Left ventricle myocardium inferior (tissue), 1 donor: ENCODE data around the gene NXT1. TPM values are rescaled to one million over a fixed set of nuclear protein-coding genes. Genes with fewer than 3 reads are reported as not detected.

Experiments used
- DNase-seq: peaks from one replicate; pipeline ENCODE4 v3.0.0-alpha.2; 2020
- H3K27ac ChIP-seq: fragments of 200-600 bp; replicated peaks from 2 replicates; pipeline ENCODE4 v1.8.0; 2021
- H3K27me3 ChIP-seq: fragments of 200-600 bp; 2 replicates; pipeline ENCODE4 v1.8.0; 2021; ENCODE audit warnings: low read depth
- H3K36me3 ChIP-seq: fragments of 200-600 bp; 2 replicates; pipeline ENCODE4 v1.8.0; 2021
- H3K4me1 ChIP-seq: fragments of 200-600 bp; 2 replicates; pipeline ENCODE4 v1.8.0; 2021
- H3K4me3 ChIP-seq: fragments of 200-600 bp; 2 replicates; pipeline ENCODE4 v1.8.0; 2021; ENCODE audit warnings: mild to moderate bottlenecking, moderate library complexity
- H3K9me3 ChIP-seq: fragments of 200-600 bp; replicated peaks from 2 replicates; pipeline ENCODE4 v1.8.0; 2021
- CTCF ChIP-seq: fragments of 200-600 bp; IDR thresholded peaks from 2 replicates; pipeline ENCODE4 v1.8.0; 2021; ENCODE audit warnings: antibody characterized with exemption, mild to moderate bottlenecking, borderline replicate concordance
- intact Hi-C: fragments of 100-400 bp; cut with micrococcal nuclease; formaldehyde crosslinking; loops from one replicate; pipeline ENCODE4 v1.11.0; 2022
- long read RNA-seq: library from polyadenylated mRNA; unstranded; transcript quantifications from one replicate; pipeline ENCODE4 v2.0.0, GENCODE V29; 2021
- total RNA-seq: library from RNA; stranded (reverse); fragmentation: NEBNext Ultra II Directional; extraction: Animal tissue kit (Norgen Biotek cat#: 25700); gene quantifications from one replicate; pipeline ENCODE4 v1.2.1, GENCODE V29; 2021
- donor health status: DM: no; HTN: yes; CAD: no; lungs with severe emphysema.

The NXT1 gene
- 7.3 TPM for total RNA-seq
- long read RNA-seq, transcript NXT1-201 (2 exons, 1,123 nt) = major isoform, 22 of 23 reads
- long read RNA-seq, partial matches to known transcripts = 1 of 23 reads
- long read RNA-seq, other reads (novel, unspliced or antisense) = 0 of 23 reads

GRCh38 chr20:23350196-23350903, at the start of gene NXT1:
NXT1 (plus strand) TSS chr20:23350791; CDS start chr20:23354042, 3,251 bp downstream.
- no peaks in the 10 kb centered on the region for H3K9me3 ChIP-seq
- no peak for TF ChIP-seq CTCF
- no peaks in the 10 kb centered on the region for H3K27me3 ChIP-seq
- peak within 1 kb of the TSS; percentile 100 for H3K27ac ChIP-seq
- H3K36me3 ChIP-seq = peaks cover 11% of the 10 kb centered on the region
- DNase-seq = peak; percentile 96
- peak within 1 kb of the TSS; percentile 99 for H3K4me3 ChIP-seq
- intact Hi-C loops = no loop called here
- peaks cover 31% of the 10 kb centered on the region for H3K4me1 ChIP-seq

- DNase-seq = no peak
- intact Hi-C loops = no loop called here
- Histone ChIP-seq H3K27ac (no peak overlapping the region), H3K27me3 (peaks cover 9% of the 10 kb centered on the region), H3K4me3 (no peak overlapping the region), H3K36me3 (no peaks in the 10 kb centered on the region), H3K4me1 (no peaks in the 10 kb centered on the region), H3K9me3 (no peaks in the 10 kb centered on the region)
- no peak for TF ChIP-seq CTCF
Measured at GRCh38 chr20:23301436-23302050, 49.0 kb upstream of the NXT1 start.

- Histone ChIP-seq H3K4me3 (no peak overlapping the region), H3K9me3 (no peaks in the 10 kb centered on the region), H3K4me1 (no peaks in the 10 kb centered on the region), H3K27ac (no peak overlapping the region), H3K27me3 (peaks cover 9% of the 10 kb centered on the region), H3K36me3 (no peaks in the 10 kb centered on the region)
- DNase-seq = no peak
- intact Hi-C loops = no loop called here
- no peak for TF ChIP-seq CTCF
Measured at GRCh38 chr20:23302386-23302785, 48.2 kb upstream of the NXT1 start.

- H3K27ac ChIP-seq = no peak overlapping the region
- no peaks in the 10 kb centered on the region for H3K36me3 ChIP-seq
- TF ChIP-seq CTCF = no peak
- H3K4me3 ChIP-seq = no peak overlapping the region
- intact Hi-C loops = no loop called here
- no peak for DNase-seq
- no peaks in the 10 kb centered on the region for H3K4me1 ChIP-seq
- H3K27me3 ChIP-seq = peaks cover 8% of the 10 kb centered on the region
- H3K9me3 ChIP-seq = no peaks in the 10 kb centered on the region
Measured at GRCh38 chr20:23302801-23303200, 47.8 kb upstream of the NXT1 start.

- Histone ChIP-seq H3K27ac (no peak overlapping the region), H3K4me1 (no peaks in the 10 kb centered on the region), H3K36me3 (no peaks in the 10 kb centered on the region), H3K9me3 (no peaks in the 10 kb centered on the region), H3K27me3 (peaks cover 3% of the 10 kb centered on the region), H3K4me3 (no peak overlapping the region)
- intact Hi-C loops = no loop called here
- no peak for TF ChIP-seq CTCF
- DNase-seq = no peak
Measured at GRCh38 chr20:23303325-23304102, 47.1 kb upstream of the NXT1 start.
